ENCODE results near the gene MVB12B.

DNA sequence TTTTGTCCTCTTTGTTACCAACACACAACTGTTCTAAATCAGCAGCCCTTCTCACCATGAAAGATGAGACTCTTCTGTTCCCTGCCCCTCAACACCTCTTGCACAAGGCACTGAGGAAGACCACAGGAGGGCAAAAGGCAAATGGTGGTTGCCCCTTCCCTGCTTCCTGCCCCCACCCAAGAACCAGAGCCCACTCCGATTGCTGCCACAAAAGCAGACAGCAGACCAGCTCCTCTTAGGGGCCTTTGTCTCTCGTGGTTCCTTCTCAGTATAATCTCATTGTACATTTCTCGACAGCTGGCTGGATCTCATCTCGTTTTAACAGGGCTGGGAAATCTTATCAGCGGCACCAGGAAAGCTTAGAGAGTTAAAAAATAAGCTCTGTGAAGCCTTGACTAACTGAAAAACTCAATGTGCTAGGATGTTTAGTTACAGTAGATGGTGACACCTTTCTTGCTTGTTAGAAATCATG is 1.1 kb downstream of the MVB12B start:
- TF ChIP-seq POLR2A (IDR thresholded peaks at IDR 0.05): no peak
- TF ChIP-seq, protein P1, sequence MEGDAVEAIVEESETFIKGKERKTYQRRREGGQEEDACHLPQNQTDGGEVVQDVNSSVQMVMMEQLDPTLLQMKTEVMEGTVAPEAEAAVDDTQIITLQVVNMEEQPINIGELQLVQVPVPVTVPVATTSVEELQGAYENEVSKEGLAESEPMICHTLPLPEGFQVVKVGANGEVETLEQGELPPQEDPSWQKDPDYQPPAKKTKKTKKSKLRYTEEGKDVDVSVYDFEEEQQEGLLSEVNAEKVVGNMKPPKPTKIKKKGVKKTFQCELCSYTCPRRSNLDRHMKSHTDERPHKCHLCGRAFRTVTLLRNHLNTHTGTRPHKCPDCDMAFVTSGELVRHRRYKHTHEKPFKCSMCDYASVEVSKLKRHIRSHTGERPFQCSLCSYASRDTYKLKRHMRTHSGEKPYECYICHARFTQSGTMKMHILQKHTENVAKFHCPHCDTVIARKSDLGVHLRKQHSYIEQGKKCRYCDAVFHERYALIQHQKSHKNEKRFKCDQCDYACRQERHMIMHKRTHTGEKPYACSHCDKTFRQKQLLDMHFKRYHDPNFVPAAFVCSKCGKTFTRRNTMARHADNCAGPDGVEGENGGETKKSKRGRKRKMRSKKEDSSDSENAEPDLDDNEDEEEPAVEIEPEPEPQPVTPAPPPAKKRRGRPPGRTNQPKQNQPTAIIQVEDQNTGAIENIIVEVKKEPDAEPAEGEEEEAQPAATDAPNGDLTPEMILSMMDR (IDR thresholded peaks at IDR 0.05): no peak

Measured in tibial nerve (tissue), 3 donors.